ENCODE data around the gene FILIP1. TPM values are rescaled to one million over a fixed set of nuclear protein-coding genes. Genes with fewer than 3 reads are reported as not detected.

Gene FILIP1
- total RNA-seq, 5 donors from 2014 or later (not counting 1 experiment from before 2014, with no cell fraction given) = 0.07 to 0.09 TPM; not detected in 3

DNA sequence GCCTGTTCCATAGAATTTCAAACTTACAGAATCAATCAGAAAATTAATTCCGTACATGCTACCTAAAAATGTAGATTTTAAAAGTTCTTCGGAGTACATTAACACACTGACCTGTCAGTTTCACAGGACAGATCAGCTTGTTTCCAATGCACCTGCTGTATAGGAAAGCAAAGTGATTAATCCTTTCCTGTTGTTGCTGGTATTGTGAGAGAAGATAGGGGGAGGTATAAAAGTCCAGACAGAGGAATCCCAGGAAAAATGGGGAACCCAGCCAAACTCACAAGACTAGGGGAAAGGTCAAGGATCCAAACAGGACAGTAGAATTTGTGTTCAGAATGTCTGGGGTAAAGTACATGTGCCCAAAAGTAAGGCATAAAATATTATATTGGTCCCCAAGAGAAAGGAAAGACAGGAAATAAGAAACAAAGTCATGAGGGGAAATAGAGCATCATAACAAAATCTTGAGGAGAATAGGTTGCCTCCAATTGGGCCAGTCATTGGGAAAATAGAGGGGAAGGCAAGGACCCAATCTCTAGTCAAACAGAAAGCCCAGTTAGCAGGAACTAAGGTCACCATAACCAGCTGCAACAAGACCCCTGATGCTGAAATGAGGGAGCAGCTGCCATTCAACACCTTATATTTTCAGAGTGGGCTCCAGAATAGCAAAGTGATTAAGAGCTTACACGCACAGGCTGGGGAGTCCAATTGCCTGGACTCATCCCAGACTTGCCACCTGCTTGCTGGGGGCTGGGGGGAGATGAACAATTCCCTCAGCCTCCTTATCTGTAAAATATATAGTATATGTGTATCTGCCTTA, 10.3 kb downstream of the FILIP1 start:
- ChIA-PET POLR2A (no interaction called here), CTCF (no interaction called here)
- Mint-ChIP-seq H3K36me3 (no peaks in the 10 kb centered on the region), H3K27ac (no peak overlapping the region), H3K27me3 (peaks cover 11 to 20% of the 10 kb centered on the region in 2 donors), H3K9me3 (no peaks in the 10 kb centered on the region), H3K4me1 (no peaks in the 10 kb centered on the region), H3K4me3 (no peak overlapping the region)
- H3K9me3 ChIP-seq = no peaks in the 10 kb centered on the region
- no peak overlapping the region for H3K4me3 ChIP-seq (ENCODE audit: control insufficient read depth in 1 of 2, extremely low read depth in 1 of 2, low read length in 1 of 2)
- no peak overlapping the region for H3K27ac ChIP-seq (ENCODE audit: low read length)
- H3K36me3 ChIP-seq (ENCODE audit: control insufficient read depth in 2 of 2, extremely low read depth in 1 of 2, insufficient read depth in 1 of 2, low read length in 1 of 2) = no peaks in the 10 kb centered on the region
- ATAC-seq (replicated peaks in 1 of 4) (no peak), DNase-seq (no peak)
- no peaks in the 10 kb centered on the region for H3K4me1 ChIP-seq (ENCODE audit: control insufficient read depth in 1 of 2, extremely low read depth in 1 of 2, insufficient read depth in 2 of 2, low read length in 2 of 2)
- no CpG with 5 or more reads among the region's 3 CpGs for WGBS (ENCODE audit: insufficient coverage)
- H3K27me3 ChIP-seq (replicated peaks in 1 of 2; ENCODE audit: control insufficient read depth in 2 of 2, extremely low read depth in 1 of 2, insufficient read depth in 2 of 2, low read length in 1 of 2) = peaks cover 0 to 3% of the 10 kb centered on the region in 2 experiments

DNA sequence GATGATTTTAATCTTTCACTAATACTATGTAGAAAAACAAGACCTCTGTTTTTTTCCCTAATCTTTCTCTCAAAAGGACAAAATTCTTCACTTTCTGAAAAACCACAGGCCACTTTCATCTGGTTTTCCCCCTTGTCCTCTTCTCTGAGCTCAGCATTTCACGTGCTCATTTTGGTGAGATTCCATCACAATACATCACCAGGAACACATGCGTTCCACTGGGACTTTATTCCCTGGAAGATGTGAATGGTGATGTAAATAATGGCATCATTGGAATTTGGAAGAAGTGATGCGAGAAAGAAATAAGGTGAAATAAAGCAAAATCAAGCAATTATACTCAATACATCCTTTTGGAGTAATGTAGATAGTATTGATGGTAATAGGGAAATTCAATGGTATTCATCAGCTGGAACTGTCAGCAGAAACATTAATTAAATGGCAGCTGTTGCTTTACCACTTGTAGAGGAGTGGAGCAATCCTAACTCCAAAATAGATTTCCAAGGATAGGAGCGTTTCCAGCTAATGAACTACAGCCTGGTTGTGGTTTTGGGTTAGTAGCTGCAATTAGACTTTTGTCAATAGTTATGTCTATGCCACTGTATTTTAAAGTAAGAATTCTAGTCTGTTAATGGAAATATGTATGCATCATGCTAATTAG, 11.5 kb downstream of the FILIP1 start:
- Histone ChIP-seq H3K4me3 (ENCODE audit: control insufficient read depth in 1 of 2, extremely low read depth in 1 of 2, low read length in 1 of 2) (no peak overlapping the region), H3K4me1 (ENCODE audit: control insufficient read depth in 1 of 2, extremely low read depth in 1 of 2, insufficient read depth in 2 of 2, low read length in 2 of 2) (no peaks in the 10 kb centered on the region), H3K27me3 (replicated peaks in 1 of 2; ENCODE audit: control insufficient read depth in 2 of 2, extremely low read depth in 1 of 2, insufficient read depth in 2 of 2, low read length in 1 of 2) (peaks cover 0 to 3% of the 10 kb centered on the region in 2 experiments), H3K27ac (ENCODE audit: low read length) (no peak overlapping the region), H3K36me3 (ENCODE audit: control insufficient read depth in 2 of 2, extremely low read depth in 1 of 2, insufficient read depth in 1 of 2, low read length in 1 of 2) (no peaks in the 10 kb centered on the region), H3K9me3 (no peaks in the 10 kb centered on the region)
- ChIA-PET POLR2A (no interaction called here), CTCF (no interaction called here)
- no peak for ATAC-seq (replicated peaks in 1 of 4)
- no peaks in the 10 kb centered on the region for H3K4me1 Mint-ChIP-seq
- H3K27me3 Mint-ChIP-seq = peaks cover 4 to 27% of the 10 kb centered on the region in 2 donors
- no peaks in the 10 kb centered on the region for H3K36me3 Mint-ChIP-seq
- H3K27ac Mint-ChIP-seq = no peak overlapping the region
- H3K4me3 Mint-ChIP-seq = no peak overlapping the region
- no peak for DNase-seq
- WGBS (ENCODE audit: insufficient coverage) = 40% methylated on average over 1 of the region's 4 CpGs
- H3K9me3 Mint-ChIP-seq = no peaks in the 10 kb centered on the region

DNA sequence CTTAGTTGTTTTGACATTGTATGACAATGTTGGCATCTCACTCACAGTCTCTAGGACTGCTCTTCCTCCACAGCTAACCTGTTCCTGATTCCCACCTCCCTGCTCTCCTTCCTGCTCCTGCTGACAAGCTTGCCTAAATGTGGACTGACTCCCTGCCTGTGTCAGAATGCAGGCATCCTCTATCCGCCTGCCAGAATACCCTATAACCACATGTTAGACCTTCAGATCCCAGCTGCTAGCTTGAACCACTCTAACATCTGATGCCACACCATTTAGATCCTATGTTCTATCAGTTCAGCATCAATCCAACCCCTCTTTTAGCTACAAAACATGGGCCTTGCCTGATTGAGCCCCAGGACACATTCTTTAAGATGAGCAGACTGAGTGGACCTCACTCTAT, 12.2 kb downstream of the FILIP1 start:
- H3K27me3 Mint-ChIP-seq = peaks cover 7 to 32% of the 10 kb centered on the region in 2 donors

GRCh38 chr6:75480425-75480824, 13.2 kb downstream of the FILIP1 start:
- Histone ChIP-seq H3K4me1 (ENCODE audit: control insufficient read depth in 1 of 2, extremely low read depth in 1 of 2, insufficient read depth in 2 of 2, low read length in 2 of 2) (no peaks in the 10 kb centered on the region), H3K27ac (ENCODE audit: low read length) (no peak overlapping the region), H3K36me3 (ENCODE audit: control insufficient read depth in 2 of 2, extremely low read depth in 1 of 2, insufficient read depth in 1 of 2, low read length in 1 of 2) (no peaks in the 10 kb centered on the region), H3K9me3 (no peaks in the 10 kb centered on the region), H3K27me3 (replicated peaks in 1 of 2; ENCODE audit: control insufficient read depth in 2 of 2, extremely low read depth in 1 of 2, insufficient read depth in 2 of 2, low read length in 1 of 2) (peaks cover 0 to 3% of the 10 kb centered on the region in 2 experiments), H3K4me3 (ENCODE audit: control insufficient read depth in 1 of 2, extremely low read depth in 1 of 2, low read length in 1 of 2) (no peak overlapping the region)
- CTCF ChIA-PET = no interaction called here
- no peak for DNase-seq
- no peak overlapping the region for H3K27ac Mint-ChIP-seq
- H3K4me3 Mint-ChIP-seq = no peak overlapping the region
- H3K4me1 Mint-ChIP-seq = no peaks in the 10 kb centered on the region
- WGBS (ENCODE audit: insufficient coverage) = no CpG with 5 or more reads among the region's 1 CpG
- no peaks in the 10 kb centered on the region for H3K36me3 Mint-ChIP-seq
- POLR2A ChIA-PET = interaction anchor here in 1 of 2 donors (0.7 kb wide), 1 partner anchor 57 kb away, joined by 3 read pairs; no protein-coding TSS in a partner anchor
- H3K9me3 Mint-ChIP-seq = no peaks in the 10 kb centered on the region
- ATAC-seq (replicated peaks in 1 of 4) = no peak
- peaks cover 7 to 32% of the 10 kb centered on the region in 2 donors for H3K27me3 Mint-ChIP-seq

More for the DNA sequence above, 12.2 kb downstream of the FILIP1 start:
- H3K4me1 ChIP-seq (ENCODE audit: control insufficient read depth in 1 of 2, extremely low read depth in 1 of 2, insufficient read depth in 2 of 2, low read length in 2 of 2) = no peaks in the 10 kb centered on the region
- H3K27ac ChIP-seq (ENCODE audit: low read length) = no peak overlapping the region
- 91% methylated on average over 1 of the region's 1 CpG for WGBS (ENCODE audit: insufficient coverage)
- no peaks in the 10 kb centered on the region for H3K9me3 ChIP-seq
- H3K36me3 ChIP-seq (ENCODE audit: control insufficient read depth in 2 of 2, extremely low read depth in 1 of 2, insufficient read depth in 1 of 2, low read length in 1 of 2) = no peaks in the 10 kb centered on the region
- H3K27ac Mint-ChIP-seq = no peak overlapping the region
- H3K9me3 Mint-ChIP-seq = no peaks in the 10 kb centered on the region
- H3K4me3 Mint-ChIP-seq = no peak overlapping the region
- POLR2A ChIA-PET = no interaction called here
- no peaks in the 10 kb centered on the region for H3K4me1 Mint-ChIP-seq
- ATAC-seq (replicated peaks in 1 of 4) = no peak
- H3K4me3 ChIP-seq (ENCODE audit: control insufficient read depth in 1 of 2, extremely low read depth in 1 of 2, low read length in 1 of 2) = no peak overlapping the region
- no peak for DNase-seq
- H3K27me3 ChIP-seq (replicated peaks in 1 of 2; ENCODE audit: control insufficient read depth in 2 of 2, extremely low read depth in 1 of 2, insufficient read depth in 2 of 2, low read length in 1 of 2) = peaks cover 0 to 3% of the 10 kb centered on the region in 2 experiments
- no peaks in the 10 kb centered on the region for H3K36me3 Mint-ChIP-seq
- CTCF ChIA-PET = no interaction called here

DNA sequence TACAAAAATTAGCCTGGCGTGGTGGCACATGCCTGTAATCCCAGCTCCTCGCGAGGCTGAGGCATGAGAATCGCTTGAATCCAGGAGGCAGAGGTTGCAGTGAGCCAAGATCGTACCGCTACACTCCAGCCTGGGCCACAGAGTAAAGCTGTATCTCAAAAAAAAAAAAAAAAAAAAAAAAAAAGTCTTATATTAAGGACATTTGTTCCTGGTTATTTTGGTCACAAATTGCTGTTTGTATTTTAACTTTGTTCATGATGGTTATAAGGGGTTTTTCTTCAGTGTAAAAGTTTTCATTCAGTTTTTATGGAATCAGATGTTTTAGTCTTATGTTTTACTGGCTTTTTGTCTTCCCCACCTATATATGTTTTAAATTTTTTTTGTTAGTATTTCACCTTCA, 13.9 kb downstream of the FILIP1 start:
- no peak for DNase-seq
- Mint-ChIP-seq H3K4me3 (no peak overlapping the region), H3K36me3 (no peaks in the 10 kb centered on the region), H3K27me3 (peaks cover 7 to 32% of the 10 kb centered on the region in 2 donors), H3K27ac (no peak overlapping the region), H3K9me3 (no peaks in the 10 kb centered on the region), H3K4me1 (no peaks in the 10 kb centered on the region)
- no peak overlapping the region for H3K4me3 ChIP-seq (ENCODE audit: control insufficient read depth in 1 of 2, extremely low read depth in 1 of 2, low read length in 1 of 2)
- CTCF ChIA-PET = no interaction called here
- WGBS (ENCODE audit: insufficient coverage) = no CpG with 5 or more reads among the region's 6 CpGs
- no peaks in the 10 kb centered on the region for H3K4me1 ChIP-seq (ENCODE audit: control insufficient read depth in 1 of 2, extremely low read depth in 1 of 2, insufficient read depth in 2 of 2, low read length in 2 of 2)
- no peak for ATAC-seq (replicated peaks in 1 of 4)
- H3K27me3 ChIP-seq (replicated peaks in 1 of 2; ENCODE audit: control insufficient read depth in 2 of 2, extremely low read depth in 1 of 2, insufficient read depth in 2 of 2, low read length in 1 of 2) = peaks cover 0 to 3% of the 10 kb centered on the region in 2 experiments
- H3K9me3 ChIP-seq = no peaks in the 10 kb centered on the region
- no peak overlapping the region for H3K27ac ChIP-seq (ENCODE audit: low read length)
- no peaks in the 10 kb centered on the region for H3K36me3 ChIP-seq (ENCODE audit: control insufficient read depth in 2 of 2, extremely low read depth in 1 of 2, insufficient read depth in 1 of 2, low read length in 1 of 2)
- POLR2A ChIA-PET = no interaction called here

DNA sequence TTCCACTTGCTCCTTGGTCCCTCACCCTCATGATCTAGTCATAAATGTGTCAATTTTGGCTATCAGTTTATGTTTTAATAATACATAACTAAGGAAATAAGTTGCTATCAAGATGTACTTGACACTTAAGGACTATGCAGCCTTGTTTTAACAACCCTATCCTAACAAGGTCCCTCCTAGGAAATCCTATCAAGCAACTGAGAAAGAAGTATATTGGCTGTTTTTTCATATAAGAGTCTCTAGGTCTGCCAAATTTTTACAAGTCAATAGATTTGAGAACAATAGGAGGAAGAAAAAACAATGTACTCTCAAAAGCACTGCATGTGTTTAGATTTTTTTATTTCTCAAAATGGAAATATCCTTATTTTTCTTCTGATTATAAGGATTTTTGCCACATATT, 14.7 kb downstream of the FILIP1 start:
- Mint-ChIP-seq H3K4me1 (no peaks in the 10 kb centered on the region), H3K9me3 (no peaks in the 10 kb centered on the region), H3K27ac (no peak overlapping the region), H3K36me3 (no peaks in the 10 kb centered on the region), H3K27me3 (peaks cover 7 to 36% of the 10 kb centered on the region in 2 donors), H3K4me3 (no peak overlapping the region)
- no peak overlapping the region for H3K27ac ChIP-seq (ENCODE audit: low read length)
- peaks cover 0 to 3% of the 10 kb centered on the region in 2 experiments for H3K27me3 ChIP-seq (replicated peaks in 1 of 2; ENCODE audit: control insufficient read depth in 2 of 2, extremely low read depth in 1 of 2, insufficient read depth in 2 of 2, low read length in 1 of 2)
- DNase-seq (no peak), ATAC-seq (replicated peaks in 1 of 4) (no peak)
- H3K4me3 ChIP-seq (ENCODE audit: control insufficient read depth in 1 of 2, extremely low read depth in 1 of 2, low read length in 1 of 2) = no peak overlapping the region
- no peaks in the 10 kb centered on the region for H3K36me3 ChIP-seq (ENCODE audit: control insufficient read depth in 2 of 2, extremely low read depth in 1 of 2, insufficient read depth in 1 of 2, low read length in 1 of 2)
- no peaks in the 10 kb centered on the region for H3K9me3 ChIP-seq
- ChIA-PET CTCF (no interaction called here), POLR2A (no interaction called here)
- no peaks in the 10 kb centered on the region for H3K4me1 ChIP-seq (ENCODE audit: control insufficient read depth in 1 of 2, extremely low read depth in 1 of 2, insufficient read depth in 2 of 2, low read length in 2 of 2)

All from T-cell (primary cell).